GM23338 (cell line): ENCODE data around the gene PRR19. TPM values are rescaled to one million over a fixed set of nuclear protein-coding genes. Genes with fewer than 3 reads are reported as not detected.

Experiments used
- ATAC-seq: fragments of 200-7000 bp; cut with Tn5 transposase; 3 replicates; pipeline ENCODE4 v1.9.1; 2020
- DNase-seq: peaks from one replicate; pipeline ENCODE4 v3.0.0-alpha.2; 2015; ENCODE audit warnings: low spot score
- H2AFZ ChIP-seq: fragments of 200-600 bp; sonication (generic); 2 replicates; pipeline ENCODE4 v1.8.0; 2016; ENCODE audit warnings: antibody characterized with exemption, mild to moderate bottlenecking, moderate library complexity
- H3F3A ChIP-seq: fragments of 200-600 bp; sonication (generic); replicated peaks from 2 replicates; pipeline ENCODE4 v1.8.0; 2017; ENCODE audit warnings: antibody characterized with exemption, mixed run types, low read depth
- H3K27ac ChIP-seq: fragments of 200-600 bp; sonication (generic); 2 replicates; pipeline ENCODE4 v1.6.1; 2016; ENCODE audit warnings: low read depth
- H3K27me3 ChIP-seq: fragments of 200-600 bp; sonication (generic); 2 replicates; pipeline ENCODE4 v1.8.0; 2016; ENCODE audit warnings: mild to moderate bottlenecking, mixed run types, moderate library complexity; ENCODE audit not compliant: insufficient read depth
- H3K36me3 ChIP-seq: fragments of 200-600 bp; sonication (generic); 2 replicates; pipeline ENCODE4 v1.8.0; 2016; ENCODE audit warnings: mild to moderate bottlenecking; ENCODE audit not compliant: insufficient read depth
- H3K4me1 ChIP-seq: fragments of 200-600 bp; sonication (generic); 2 replicates; pipeline ENCODE4 v1.8.0; 2016; ENCODE audit warnings: mild to moderate bottlenecking, moderate library complexity; ENCODE audit not compliant: insufficient read depth
- H3K4me2 ChIP-seq: fragments of 200-600 bp; sonication (generic); 2 replicates; pipeline ENCODE4 v1.7.1; 2017; ENCODE audit warnings: mixed run types
- H3K4me3 ChIP-seq: fragments of 200-600 bp; sonication (generic); 2 replicates; pipeline ENCODE4 v1.6.1; 2016; ENCODE audit warnings: mixed run types
- H3K79me2 ChIP-seq: fragments of 200-600 bp; sonication (generic); replicated peaks from 2 replicates; pipeline ENCODE4 v1.8.0; 2017; ENCODE audit warnings: mild to moderate bottlenecking; ENCODE audit not compliant: insufficient read depth
- H3K9me2 ChIP-seq: fragments of 200-600 bp; sonication (generic); 2 replicates; pipeline ENCODE4 v1.8.0; 2017; ENCODE audit not compliant: insufficient read depth
- H4K20me1 ChIP-seq: fragments of 200-600 bp; sonication (generic); replicated peaks from 2 replicates; pipeline ENCODE4 v1.8.0; 2017; ENCODE audit warnings: mild to moderate bottlenecking; ENCODE audit not compliant: insufficient read depth
- H3K27ac Mint-ChIP-seq: 2 replicates; pipeline ENCODE4 v1.8.0; 2020; ENCODE audit warnings: inconsistent platforms, mild to moderate bottlenecking, moderate library complexity, mixed read lengths
- H3K27me3 Mint-ChIP-seq: 3 replicates; pipeline ENCODE4 v1.8.0; 2022; ENCODE audit warnings: low read depth, mild to moderate bottlenecking, moderate library complexity, mixed read lengths, inconsistent platforms; ENCODE audit not compliant: insufficient read depth, poor library complexity
- H3K36me3 Mint-ChIP-seq: 3 replicates; pipeline ENCODE4 v1.8.0; 2021; ENCODE audit warnings: low read depth, mild to moderate bottlenecking, inconsistent platforms, moderate library complexity, mixed read lengths
- H3K4me1 Mint-ChIP-seq: 3 replicates; pipeline ENCODE4 v1.8.0; 2020; ENCODE audit warnings: mild to moderate bottlenecking, inconsistent platforms, mixed read lengths
- H3K4me3 Mint-ChIP-seq: 3 replicates; pipeline ENCODE4 v1.8.0; 2021; ENCODE audit warnings: moderate library complexity, mild to moderate bottlenecking, inconsistent platforms, mixed read lengths
- H3K9me3 Mint-ChIP-seq: 3 replicates; pipeline ENCODE4 v1.8.0; 2020; ENCODE audit warnings: moderate library complexity, mild to moderate bottlenecking, inconsistent platforms, mixed read lengths
- CREB1 ChIP-seq: fragments of 250-450 bp; sonication (Bioruptor Pico); IDR thresholded peaks from 2 replicates; pipeline ENCODE4 v1.5.0; 2020; ENCODE audit warnings: low read depth, mild to moderate bottlenecking, moderate library complexity
- EZH2 ChIP-seq: fragments of 200-600 bp; sonication (generic); IDR thresholded peaks from one replicate; pipeline ENCODE4 v1.8.0; 2017; ENCODE audit warnings: antibody characterized with exemption, mild to moderate bottlenecking, low read depth; ENCODE audit not compliant: unreplicated experiment
- EZH2phosphoT487 ChIP-seq: fragments of 200-600 bp; sonication (generic); IDR thresholded peaks from one replicate; pipeline ENCODE4 v1.8.1; 2018; ENCODE audit warnings: antibody characterized with exemption; ENCODE audit not compliant: unreplicated experiment
- JUNB ChIP-seq: IDR thresholded peaks from one replicate; pipeline ENCODE4 v1.6.1; 2016; ENCODE audit warnings: antibody characterized with exemption; ENCODE audit not compliant: unreplicated experiment
- NANOG ChIP-seq: IDR thresholded peaks from 2 replicates; pipeline ENCODE4 v1.6.1; 2016; ENCODE audit warnings: antibody characterized with exemption, borderline replicate concordance
- POLR2AphosphoS5 ChIP-seq: IDR thresholded peaks from 2 replicates; pipeline ENCODE4 v1.6.1; 2016; ENCODE audit warnings: antibody characterized with exemption, low read depth
- STAT1 ChIP-seq: IDR thresholded peaks from one replicate; pipeline ENCODE4 v1.6.1; 2016; ENCODE audit warnings: antibody characterized with exemption; ENCODE audit not compliant: unreplicated experiment
- ZNF114 ChIP-seq: fragments of 250-450 bp; sonication (Bioruptor Pico); IDR thresholded peaks from 2 replicates; pipeline ENCODE4 v1.5.0; 2020; ENCODE audit warnings: mild to moderate bottlenecking, moderate library complexity
- ZNF331 ChIP-seq: fragments of 250-450 bp; sonication (Bioruptor Pico); IDR thresholded peaks from 2 replicates; pipeline ENCODE4 v1.5.0; 2020; ENCODE audit warnings: low read depth, mild to moderate bottlenecking, moderate library complexity
- polyA plus RNA-seq: library from polyadenylated mRNA; unstranded; fragments of >200 nt; fragmentation: Nextera tagmentation; extraction: Ambion mirVana; gene quantifications from 2 replicates; pipeline ENCODE4 v1.2.1, GENCODE V29; 2016
- total RNA-seq: library from RNA; depleted of rRNA; stranded (reverse); fragments of >200 nt; shearing (Covaris generic); gene quantifications from 2 replicates; pipeline ENCODE4 v1.2.3, GENCODE V29; 2014
- TF ChIP-seq, protein P1 (sequence below): IDR thresholded peaks from 2 replicates; pipeline ENCODE4 v1.6.1; 2016; ENCODE audit warnings: antibody characterized with exemption
- TF ChIP-seq, protein P2 (sequence below), 2 experiments: fragments of 200-600 bp in 1 of 2; sonication (generic) in 1 of 2; conservative IDR thresholded peaks; 2 replicates each; pipeline versions ENCODE4 v1.5.1 to v1.6.1; 2016 to 2017; ENCODE audit warnings: antibody characterized with exemption in 2 of 2, low read depth in 2 of 2, mild to moderate bottlenecking in 2 of 2, moderate library complexity in 1 of 2
- TF ChIP-seq, protein P3 (sequence below): fragments of 250-450 bp; sonication (Bioruptor Pico); IDR thresholded peaks from 2 replicates; pipeline ENCODE4 v1.5.0; 2020; ENCODE audit warnings: mild to moderate bottlenecking, moderate library complexity
- TF ChIP-seq, protein P4 (sequence below): IDR thresholded peaks from one replicate; pipeline ENCODE4 v1.6.1; 2018; ENCODE audit warnings: antibody characterized with exemption; ENCODE audit not compliant: unreplicated experiment

The PRR19 gene
- total and polyA plus RNA-seq, 2 experiments from 2014 or later = 3.6 to 4.1 TPM

DNA sequence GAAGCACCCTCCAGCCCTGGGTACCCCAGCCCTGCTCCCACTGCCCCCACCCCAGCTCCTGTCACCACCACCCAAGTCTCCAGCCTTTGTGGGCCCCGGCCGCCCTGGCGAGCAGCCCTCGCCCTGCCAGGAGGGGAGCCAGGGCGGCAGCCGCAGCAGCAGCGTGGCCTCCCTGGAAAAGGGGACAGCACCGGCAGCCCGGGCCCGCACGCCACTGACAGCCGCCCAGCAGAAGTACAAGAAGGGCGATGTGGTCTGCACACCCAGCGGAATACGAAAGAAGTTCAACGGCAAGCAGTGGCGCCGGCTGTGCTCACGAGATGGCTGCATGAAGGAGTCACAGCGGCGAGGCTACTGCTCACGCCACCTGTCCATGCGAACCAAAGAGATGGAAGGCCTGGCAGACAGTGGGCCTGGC lies 28.9 kb upstream of the PRR19 start:
- Mint-ChIP-seq H3K9me3 (no peaks in the 10 kb centered on the region; the same call in 2 of the 3 replicates), H3K36me3 (peaks cover 13% of the 10 kb centered on the region; the same call in 2 of the 3 replicates), H3K27ac (no peak overlapping the region), H3K4me3 (no peak overlapping the region; the same call in 2 of the 3 replicates), H3K27me3 (peaks cover 3% of the 10 kb centered on the region), H3K4me1 (peaks cover 20% of the 10 kb centered on the region)
- no peak overlapping the region for H3K27ac ChIP-seq
- H3K9me2 ChIP-seq = no peaks in the 10 kb centered on the region
- ATAC-seq = no peak
- 0 out of 2 replicates have a peak, but pooled peaks cover 3% of the 10 kb centered on the region for H4K20me1 ChIP-seq
- H3K4me3 ChIP-seq = no peak overlapping the region
- H3K4me2 ChIP-seq = no peak overlapping the region
- TF ChIP-seq, protein P1, sequence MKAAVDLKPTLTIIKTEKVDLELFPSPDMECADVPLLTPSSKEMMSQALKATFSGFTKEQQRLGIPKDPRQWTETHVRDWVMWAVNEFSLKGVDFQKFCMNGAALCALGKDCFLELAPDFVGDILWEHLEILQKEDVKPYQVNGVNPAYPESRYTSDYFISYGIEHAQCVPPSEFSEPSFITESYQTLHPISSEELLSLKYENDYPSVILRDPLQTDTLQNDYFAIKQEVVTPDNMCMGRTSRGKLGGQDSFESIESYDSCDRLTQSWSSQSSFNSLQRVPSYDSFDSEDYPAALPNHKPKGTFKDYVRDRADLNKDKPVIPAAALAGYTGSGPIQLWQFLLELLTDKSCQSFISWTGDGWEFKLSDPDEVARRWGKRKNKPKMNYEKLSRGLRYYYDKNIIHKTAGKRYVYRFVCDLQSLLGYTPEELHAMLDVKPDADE = no peak
- TF ChIP-seq JUNB (no peak), EZH2 (no peak), CREB1 (CRISPR knock-in tag) (no peak), NANOG (no peak), ZNF331 (CRISPR knock-in tag) (no peak), POLR2AphosphoS5 (no peak), ZNF114 (CRISPR knock-in tag) (no peak), EZH2phosphoT487 (no peak), STAT1 (no peak)
- TF ChIP-seq, protein P2, sequence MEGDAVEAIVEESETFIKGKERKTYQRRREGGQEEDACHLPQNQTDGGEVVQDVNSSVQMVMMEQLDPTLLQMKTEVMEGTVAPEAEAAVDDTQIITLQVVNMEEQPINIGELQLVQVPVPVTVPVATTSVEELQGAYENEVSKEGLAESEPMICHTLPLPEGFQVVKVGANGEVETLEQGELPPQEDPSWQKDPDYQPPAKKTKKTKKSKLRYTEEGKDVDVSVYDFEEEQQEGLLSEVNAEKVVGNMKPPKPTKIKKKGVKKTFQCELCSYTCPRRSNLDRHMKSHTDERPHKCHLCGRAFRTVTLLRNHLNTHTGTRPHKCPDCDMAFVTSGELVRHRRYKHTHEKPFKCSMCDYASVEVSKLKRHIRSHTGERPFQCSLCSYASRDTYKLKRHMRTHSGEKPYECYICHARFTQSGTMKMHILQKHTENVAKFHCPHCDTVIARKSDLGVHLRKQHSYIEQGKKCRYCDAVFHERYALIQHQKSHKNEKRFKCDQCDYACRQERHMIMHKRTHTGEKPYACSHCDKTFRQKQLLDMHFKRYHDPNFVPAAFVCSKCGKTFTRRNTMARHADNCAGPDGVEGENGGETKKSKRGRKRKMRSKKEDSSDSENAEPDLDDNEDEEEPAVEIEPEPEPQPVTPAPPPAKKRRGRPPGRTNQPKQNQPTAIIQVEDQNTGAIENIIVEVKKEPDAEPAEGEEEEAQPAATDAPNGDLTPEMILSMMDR (conservative IDR thresholded peaks at IDR 0.05; ENCODE audit: low read depth in 2 of 2) = no peak
- TF ChIP-seq, protein P3, sequence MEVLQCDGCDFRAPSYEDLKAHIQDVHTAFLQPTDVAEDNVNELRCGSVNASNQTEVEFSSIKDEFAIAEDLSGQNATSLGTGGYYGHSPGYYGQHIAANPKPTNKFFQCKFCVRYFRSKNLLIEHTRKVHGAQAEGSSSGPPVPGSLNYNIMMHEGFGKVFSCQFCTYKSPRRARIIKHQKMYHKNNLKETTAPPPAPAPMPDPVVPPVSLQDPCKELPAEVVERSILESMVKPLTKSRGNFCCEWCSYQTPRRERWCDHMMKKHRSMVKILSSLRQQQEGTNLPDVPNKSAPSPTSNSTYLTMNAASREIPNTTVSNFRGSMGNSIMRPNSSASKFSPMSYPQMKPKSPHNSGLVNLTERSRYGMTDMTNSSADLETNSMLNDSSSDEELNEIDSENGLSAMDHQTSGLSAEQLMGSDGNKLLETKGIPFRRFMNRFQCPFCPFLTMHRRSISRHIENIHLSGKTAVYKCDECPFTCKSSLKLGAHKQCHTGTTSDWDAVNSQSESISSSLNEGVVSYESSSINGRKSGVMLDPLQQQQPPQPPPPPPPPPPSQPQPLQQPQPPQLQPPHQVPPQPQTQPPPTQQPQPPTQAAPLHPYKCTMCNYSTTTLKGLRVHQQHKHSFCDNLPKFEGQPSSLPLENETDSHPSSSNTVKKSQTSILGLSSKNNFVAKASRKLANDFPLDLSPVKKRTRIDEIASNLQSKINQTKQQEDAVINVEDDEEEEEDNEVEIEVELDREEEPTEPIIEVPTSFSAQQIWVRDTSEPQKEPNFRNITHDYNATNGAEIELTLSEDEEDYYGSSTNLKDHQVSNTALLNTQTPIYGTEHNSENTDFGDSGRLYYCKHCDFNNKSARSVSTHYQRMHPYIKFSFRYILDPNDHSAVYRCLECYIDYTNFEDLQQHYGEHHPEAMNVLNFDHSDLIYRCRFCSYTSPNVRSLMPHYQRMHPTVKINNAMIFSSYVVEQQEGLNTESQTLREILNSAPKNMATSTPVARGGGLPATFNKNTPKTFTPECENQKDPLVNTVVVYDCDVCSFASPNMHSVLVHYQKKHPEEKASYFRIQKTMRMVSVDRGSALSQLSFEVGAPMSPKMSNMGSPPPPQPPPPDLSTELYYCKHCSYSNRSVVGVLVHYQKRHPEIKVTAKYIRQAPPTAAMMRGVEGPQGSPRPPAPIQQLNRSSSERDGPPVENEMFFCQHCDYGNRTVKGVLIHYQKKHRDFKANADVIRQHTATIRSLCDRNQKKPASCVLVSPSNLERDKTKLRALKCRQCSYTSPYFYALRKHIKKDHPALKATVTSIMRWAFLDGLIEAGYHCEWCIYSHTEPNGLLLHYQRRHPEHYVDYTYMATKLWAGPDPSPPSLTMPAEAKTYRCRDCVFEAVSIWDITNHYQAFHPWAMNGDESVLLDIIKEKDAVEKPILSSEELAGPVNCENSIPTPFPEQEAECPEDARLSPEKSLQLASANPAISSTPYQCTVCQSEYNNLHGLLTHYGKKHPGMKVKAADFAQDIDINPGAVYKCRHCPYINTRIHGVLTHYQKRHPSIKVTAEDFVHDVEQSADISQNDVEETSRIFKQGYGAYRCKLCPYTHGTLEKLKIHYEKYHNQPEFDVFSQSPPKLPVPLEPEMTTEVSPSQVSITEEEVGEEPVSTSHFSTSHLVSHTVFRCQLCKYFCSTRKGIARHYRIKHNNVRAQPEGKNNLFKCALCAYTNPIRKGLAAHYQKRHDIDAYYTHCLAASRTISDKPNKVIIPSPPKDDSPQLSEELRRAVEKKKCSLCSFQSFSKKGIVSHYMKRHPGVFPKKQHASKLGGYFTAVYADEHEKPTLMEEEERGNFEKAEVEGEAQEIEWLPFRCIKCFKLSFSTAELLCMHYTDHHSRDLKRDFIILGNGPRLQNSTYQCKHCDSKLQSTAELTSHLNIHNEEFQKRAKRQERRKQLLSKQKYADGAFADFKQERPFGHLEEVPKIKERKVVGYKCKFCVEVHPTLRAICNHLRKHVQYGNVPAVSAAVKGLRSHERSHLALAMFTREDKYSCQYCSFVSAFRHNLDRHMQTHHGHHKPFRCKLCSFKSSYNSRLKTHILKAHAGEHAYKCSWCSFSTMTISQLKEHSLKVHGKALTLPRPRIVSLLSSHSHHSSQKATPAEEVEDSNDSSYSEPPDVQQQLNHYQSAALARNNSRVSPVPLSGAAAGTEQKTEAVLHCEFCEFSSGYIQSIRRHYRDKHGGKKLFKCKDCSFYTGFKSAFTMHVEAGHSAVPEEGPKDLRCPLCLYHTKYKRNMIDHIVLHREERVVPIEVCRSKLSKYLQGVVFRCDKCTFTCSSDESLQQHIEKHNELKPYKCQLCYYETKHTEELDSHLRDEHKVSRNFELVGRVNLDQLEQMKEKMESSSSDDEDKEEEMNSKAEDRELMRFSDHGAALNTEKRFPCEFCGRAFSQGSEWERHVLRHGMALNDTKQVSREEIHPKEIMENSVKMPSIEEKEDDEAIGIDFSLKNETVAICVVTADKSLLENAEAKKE (CRISPR knock-in tag) = no peak
- TF ChIP-seq, protein P4, sequence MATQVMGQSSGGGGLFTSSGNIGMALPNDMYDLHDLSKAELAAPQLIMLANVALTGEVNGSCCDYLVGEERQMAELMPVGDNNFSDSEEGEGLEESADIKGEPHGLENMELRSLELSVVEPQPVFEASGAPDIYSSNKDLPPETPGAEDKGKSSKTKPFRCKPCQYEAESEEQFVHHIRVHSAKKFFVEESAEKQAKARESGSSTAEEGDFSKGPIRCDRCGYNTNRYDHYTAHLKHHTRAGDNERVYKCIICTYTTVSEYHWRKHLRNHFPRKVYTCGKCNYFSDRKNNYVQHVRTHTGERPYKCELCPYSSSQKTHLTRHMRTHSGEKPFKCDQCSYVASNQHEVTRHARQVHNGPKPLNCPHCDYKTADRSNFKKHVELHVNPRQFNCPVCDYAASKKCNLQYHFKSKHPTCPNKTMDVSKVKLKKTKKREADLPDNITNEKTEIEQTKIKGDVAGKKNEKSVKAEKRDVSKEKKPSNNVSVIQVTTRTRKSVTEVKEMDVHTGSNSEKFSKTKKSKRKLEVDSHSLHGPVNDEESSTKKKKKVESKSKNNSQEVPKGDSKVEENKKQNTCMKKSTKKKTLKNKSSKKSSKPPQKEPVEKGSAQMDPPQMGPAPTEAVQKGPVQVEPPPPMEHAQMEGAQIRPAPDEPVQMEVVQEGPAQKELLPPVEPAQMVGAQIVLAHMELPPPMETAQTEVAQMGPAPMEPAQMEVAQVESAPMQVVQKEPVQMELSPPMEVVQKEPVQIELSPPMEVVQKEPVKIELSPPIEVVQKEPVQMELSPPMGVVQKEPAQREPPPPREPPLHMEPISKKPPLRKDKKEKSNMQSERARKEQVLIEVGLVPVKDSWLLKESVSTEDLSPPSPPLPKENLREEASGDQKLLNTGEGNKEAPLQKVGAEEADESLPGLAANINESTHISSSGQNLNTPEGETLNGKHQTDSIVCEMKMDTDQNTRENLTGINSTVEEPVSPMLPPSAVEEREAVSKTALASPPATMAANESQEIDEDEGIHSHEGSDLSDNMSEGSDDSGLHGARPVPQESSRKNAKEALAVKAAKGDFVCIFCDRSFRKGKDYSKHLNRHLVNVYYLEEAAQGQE = no peak
- no peak overlapping the region for H2AFZ ChIP-seq
- no peaks in the 10 kb centered on the region for H3K27me3 ChIP-seq
- H3K79me2 ChIP-seq = peaks cover 6% of the 10 kb centered on the region; the same call in 1 of the 2 replicates
- no peaks in the 10 kb centered on the region for H3F3A ChIP-seq
- no peak for DNase-seq
- H3K36me3 ChIP-seq = no peaks in the 10 kb centered on the region
- H3K4me1 ChIP-seq = peaks cover 5% of the 10 kb centered on the region; the same call in 1 of the 2 replicates
